Prostate gland (tissue), 2 donors: Measurements from ENCODE around the gene COL4A3. TPM values are rescaled to one million over a fixed set of nuclear protein-coding genes. Genes with fewer than 3 reads are reported as not detected.

ENCODE experiments used
- DNase-seq: peaks from one replicate; pipeline ENCODE4 v3.0.0-alpha.2; 2019; ENCODE audit warnings: low spot score
- H3K27ac ChIP-seq, 2 donors: fragments of 200-600 bp; sonication (generic); 2 replicates each; pipeline ENCODE4 v1.5.1; 2017 to 2019
- H3K27me3 ChIP-seq: fragments of 200-600 bp; sonication (generic); replicated peaks from 2 replicates; pipeline ENCODE4 v1.5.1; 2019; ENCODE audit not compliant: insufficient read depth
- H3K36me3 ChIP-seq, 2 donors: fragments of 200-600 bp; sonication (generic); 1 replicate in 1 of 2; 2 replicates in 1 of 2; pipeline versions ENCODE4 v1.5.1 to v1.8.1; 2017 to 2019
- H3K4me1 ChIP-seq: fragments of 200-600 bp; sonication (generic); replicated peaks from 2 replicates; pipeline ENCODE4 v1.5.1; 2019
- H3K4me3 ChIP-seq, 2 donors: fragments of 200-600 bp; sonication (generic); 2 replicates each; pipeline ENCODE4 v1.5.1; 2017 to 2019
- H3K9me3 ChIP-seq: fragments of 200-600 bp; sonication (generic); 2 replicates; pipeline ENCODE4 v1.5.1; 2017
- POLR2A ChIP-seq: fragments of 450-650 bp; IDR thresholded peaks from one replicate; pipeline ENCODE4 v1.6.1; 2016; ENCODE audit warnings: antibody characterized with exemption, mild to moderate bottlenecking
- POLR2AphosphoS5 ChIP-seq: sonication (generic); formaldehyde crosslinking; IDR thresholded peaks from one replicate; pipeline ENCODE4 v1.6.1; 2017; ENCODE audit warnings: antibody characterized with exemption
- WGBS: methylation state at CpG from one replicate; pipeline ENCODE4 v1.1.5; 2018; 5-methylcytosine and 5-hydroxymethylcytosine counted together
- intact Hi-C: fragments of 100-400 bp; cut with DNase I; formaldehyde crosslinking; loops from one replicate; pipeline ENCODE4 v1.14.2; 2022
- total RNA-seq, 2 donors: library from RNA; depleted of rRNA; stranded (reverse); fragments of >200 nt; gene quantifications; one replicate each; pipeline ENCODE4 v1.1.0, GENCODE V29; 2016
- TF ChIP-seq, protein P1 (sequence below), 4 experiments: fragments of 200-600 bp in 2 of 4; fragments of 450-650 bp in 2 of 4; sonication (generic) in 2 of 4; IDR thresholded peaks; 1 replicate in 3 of 4; 2 replicates in 1 of 4; pipeline ENCODE4 v1.5.1; 2016 to 2019; ENCODE audit warnings: antibody characterized with exemption in 4 of 4, mild to moderate bottlenecking in 2 of 4, moderate library complexity in 2 of 4

Gene COL4A3
- total RNA-seq, 2 donors from 2014 or later = 3.5 to 7.0 TPM

DNA sequence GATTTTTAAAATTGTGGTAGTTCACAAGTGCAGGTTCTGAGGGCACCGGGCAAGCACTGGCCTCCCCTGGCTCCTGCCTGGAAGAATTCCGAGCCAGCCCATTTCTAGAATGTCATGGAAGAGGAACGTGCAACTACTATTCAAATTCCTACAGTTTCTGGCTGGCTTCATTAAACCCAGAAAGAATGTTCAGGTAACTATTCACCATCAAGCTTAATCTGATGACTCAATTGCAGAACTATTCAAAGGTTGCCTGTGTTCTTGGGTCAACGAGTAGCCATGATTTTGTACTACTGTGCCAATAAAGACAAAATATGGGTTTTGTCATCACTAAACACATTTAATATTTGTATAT, 146.3 kb downstream of the COL4A3 start:
- TF ChIP-seq, protein P1, sequence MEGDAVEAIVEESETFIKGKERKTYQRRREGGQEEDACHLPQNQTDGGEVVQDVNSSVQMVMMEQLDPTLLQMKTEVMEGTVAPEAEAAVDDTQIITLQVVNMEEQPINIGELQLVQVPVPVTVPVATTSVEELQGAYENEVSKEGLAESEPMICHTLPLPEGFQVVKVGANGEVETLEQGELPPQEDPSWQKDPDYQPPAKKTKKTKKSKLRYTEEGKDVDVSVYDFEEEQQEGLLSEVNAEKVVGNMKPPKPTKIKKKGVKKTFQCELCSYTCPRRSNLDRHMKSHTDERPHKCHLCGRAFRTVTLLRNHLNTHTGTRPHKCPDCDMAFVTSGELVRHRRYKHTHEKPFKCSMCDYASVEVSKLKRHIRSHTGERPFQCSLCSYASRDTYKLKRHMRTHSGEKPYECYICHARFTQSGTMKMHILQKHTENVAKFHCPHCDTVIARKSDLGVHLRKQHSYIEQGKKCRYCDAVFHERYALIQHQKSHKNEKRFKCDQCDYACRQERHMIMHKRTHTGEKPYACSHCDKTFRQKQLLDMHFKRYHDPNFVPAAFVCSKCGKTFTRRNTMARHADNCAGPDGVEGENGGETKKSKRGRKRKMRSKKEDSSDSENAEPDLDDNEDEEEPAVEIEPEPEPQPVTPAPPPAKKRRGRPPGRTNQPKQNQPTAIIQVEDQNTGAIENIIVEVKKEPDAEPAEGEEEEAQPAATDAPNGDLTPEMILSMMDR (IDR thresholded peaks at IDR 0.05) = no peak
- no peak for TF ChIP-seq POLR2A
- TF ChIP-seq POLR2AphosphoS5 = no peak
- H3K27me3 ChIP-seq = no peaks in the 10 kb centered on the region
- WGBS = 91% methylated on average over 4 of the region's 4 CpGs

DNA sequence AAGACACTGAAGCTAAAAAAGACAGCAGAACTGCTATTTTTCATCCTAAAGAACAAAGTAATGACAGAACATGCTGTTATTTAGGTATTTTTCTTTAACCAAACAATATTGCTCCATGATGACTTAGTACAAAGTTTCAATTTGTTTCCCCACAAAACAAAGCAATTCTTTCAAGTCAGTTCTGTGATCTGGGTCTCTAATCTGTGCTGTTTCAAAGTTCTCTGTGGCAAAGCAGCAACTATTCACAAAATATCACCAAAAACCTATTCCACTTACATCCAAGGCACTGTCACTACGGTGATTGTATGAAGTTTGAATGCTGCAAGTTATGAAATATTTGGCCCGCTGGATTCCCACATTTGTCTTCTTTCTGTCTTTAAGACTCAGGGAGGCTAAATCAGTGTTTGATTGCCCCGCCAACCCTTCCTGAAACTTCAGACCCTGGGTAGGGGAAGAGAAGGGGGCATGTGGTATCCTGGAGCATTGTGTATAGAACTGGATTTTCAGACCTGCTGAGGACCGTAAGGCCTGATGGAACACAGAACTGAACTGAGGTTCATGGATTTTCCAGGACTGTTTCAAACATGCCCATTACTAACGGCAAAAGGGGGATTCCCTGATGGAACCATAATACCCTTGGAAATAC, 147.6 kb downstream of the COL4A3 start:
- H3K27me3 ChIP-seq = no peaks in the 10 kb centered on the region
- DNase-seq = no peak
- H3K36me3 ChIP-seq = no peaks in the 10 kb centered on the region
- TF ChIP-seq, protein P1 (IDR thresholded peaks at IDR 0.05) = no peak
- no peak for TF ChIP-seq POLR2A
- no peak for TF ChIP-seq POLR2AphosphoS5
- no peaks in the 10 kb centered on the region for H3K9me3 ChIP-seq
- H3K4me3 ChIP-seq = no peak overlapping the region
- WGBS = 95% methylated on average over 5 of the region's 5 CpGs
- intact Hi-C loops = no loop called here
- H3K4me1 ChIP-seq = no peaks in the 10 kb centered on the region
- H3K27ac ChIP-seq = no peak overlapping the region

More for the DNA sequence above, 146.3 kb downstream of the COL4A3 start:
- intact Hi-C loops = no loop called here
- Histone ChIP-seq H3K9me3 (no peaks in the 10 kb centered on the region), H3K36me3 (no peaks in the 10 kb centered on the region), H3K4me3 (no peak overlapping the region), H3K4me1 (no peaks in the 10 kb centered on the region), H3K27ac (no peak overlapping the region)
- DNase-seq = no peak

DNA sequence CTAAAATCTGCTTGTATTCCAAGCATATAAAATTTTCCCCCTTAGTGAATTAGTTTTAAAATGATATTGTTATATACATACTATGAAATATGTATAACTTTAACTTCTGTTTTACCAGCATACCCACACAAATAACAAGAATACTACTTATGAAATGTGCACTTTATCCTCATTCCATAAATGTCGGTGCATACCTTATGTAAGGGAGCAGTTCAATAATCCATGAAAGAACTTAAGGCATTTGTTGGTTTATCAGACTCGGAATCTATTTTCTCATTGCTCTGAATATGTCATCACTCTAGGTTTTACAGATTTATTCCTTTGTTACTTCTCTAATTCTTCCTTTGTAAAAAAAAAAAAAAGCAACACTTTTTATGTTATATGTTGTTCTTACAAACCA, 148.2 kb downstream of the COL4A3 start:
- intact Hi-C loops = no loop called here
- TF ChIP-seq POLR2AphosphoS5 (no peak), POLR2A (no peak)
- TF ChIP-seq, protein P1 (IDR thresholded peaks at IDR 0.05) = no peak
- Histone ChIP-seq H3K4me3 (no peak overlapping the region), H3K36me3 (no peaks in the 10 kb centered on the region), H3K27me3 (no peaks in the 10 kb centered on the region), H3K4me1 (no peaks in the 10 kb centered on the region), H3K27ac (no peak overlapping the region), H3K9me3 (no peaks in the 10 kb centered on the region)
- no peak for DNase-seq
- 52% methylated on average over 2 of the region's 2 CpGs for WGBS

DNA sequence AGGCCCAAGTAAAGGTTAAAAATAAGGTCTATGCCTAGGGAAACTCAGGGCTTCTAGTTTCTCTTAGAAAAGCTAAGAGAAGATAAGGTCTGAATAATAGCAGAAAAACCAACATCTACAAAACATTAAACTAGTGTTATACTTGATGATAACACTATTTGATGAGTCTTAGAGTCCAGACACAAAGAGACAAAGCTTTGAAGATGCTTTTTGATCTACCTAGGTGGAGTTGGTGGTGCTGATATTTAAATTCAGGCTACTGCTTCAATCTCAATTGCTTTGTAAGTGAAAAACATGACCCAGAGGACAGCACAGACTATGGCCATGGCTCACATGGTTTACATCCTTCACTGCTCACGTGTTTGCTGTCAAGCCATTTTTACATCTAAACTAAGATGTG, 148.9 kb downstream of the COL4A3 start:
- 93% methylated on average over 1 of the region's 1 CpG for WGBS
- no peak overlapping the region for H3K27ac ChIP-seq
- H3K27me3 ChIP-seq = no peaks in the 10 kb centered on the region
- no peak for DNase-seq
- no peaks in the 10 kb centered on the region for H3K4me1 ChIP-seq
- intact Hi-C loops = no loop called here
- TF ChIP-seq, protein P1 (IDR thresholded peaks at IDR 0.05) = no peak
- TF ChIP-seq POLR2AphosphoS5 (no peak), POLR2A (no peak)
- H3K4me3 ChIP-seq = no peak overlapping the region
- H3K9me3 ChIP-seq = no peaks in the 10 kb centered on the region
- no peaks in the 10 kb centered on the region for H3K36me3 ChIP-seq

DNA sequence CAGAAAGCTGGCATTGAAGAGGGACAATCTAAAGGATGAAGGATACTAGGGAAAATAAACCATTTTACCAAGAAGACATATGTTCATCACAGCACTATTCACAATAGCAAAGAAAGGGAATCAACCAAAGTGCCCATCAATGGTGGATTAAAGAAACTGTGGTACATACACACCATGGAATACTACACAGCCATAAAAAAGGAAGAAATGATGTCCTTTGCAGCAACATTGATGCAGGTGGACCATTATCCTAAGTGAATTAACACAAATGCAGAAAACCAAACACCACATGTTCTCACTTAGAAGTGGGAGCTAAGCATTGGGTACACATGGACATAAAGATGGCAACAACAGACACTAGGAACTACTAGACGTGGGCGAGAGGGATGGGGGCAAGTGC, 153.4 kb downstream of the COL4A3 start:
- WGBS = 95% methylated on average over 2 of the region's 2 CpGs
- Histone ChIP-seq H3K9me3 (no peaks in the 10 kb centered on the region), H3K27me3 (no peaks in the 10 kb centered on the region), H3K4me1 (no peaks in the 10 kb centered on the region), H3K36me3 (no peaks in the 10 kb centered on the region), H3K27ac (no peak overlapping the region), H3K4me3 (no peak overlapping the region)
- no peak for DNase-seq
- intact Hi-C loops = no loop called here
- TF ChIP-seq, protein P1 (IDR thresholded peaks at IDR 0.05) = no peak
- TF ChIP-seq POLR2AphosphoS5 = no peak
- TF ChIP-seq POLR2A = no peak
